Fibroblast of skin of right biceps (primary cell): ENCODE data around the gene RSPH1.

ENCODE experiments used
- DNase-seq: peaks from one replicate; pipeline ENCODE4 v3.0.0-alpha.2; 2013

The RSPH1 gene

GRCh38 chr21:42443181-42443785 is 52.7 kb downstream of the RSPH1 start:
- no peak for DNase-seq

GRCh38 chr21:42441963-42442362 is 54.1 kb downstream of the RSPH1 start:
- no peak for DNase-seq

- no peak for DNase-seq
These were observed 55.7 kb downstream of the RSPH1 start for GRCh38 chr21:42440187-42440792.

- no peak for DNase-seq
These were observed 56.5 kb downstream of the RSPH1 start for GRCh38 chr21:42439284-42440186.

GRCh38 chr21:42438316-42439205 is 57.5 kb downstream of the RSPH1 start:
- DNase-seq = no peak

- DNase-seq = no peak
These were observed 58.2 kb downstream of the RSPH1 start for GRCh38 chr21:42437786-42438185.

GRCh38 chr21:42436914-42437313 is 59.1 kb downstream of the RSPH1 start:
- DNase-seq = no peak

- DNase-seq = no peak
These were observed 60.2 kb downstream of the RSPH1 start for GRCh38 chr21:42435833-42436232.

GRCh38 chr21:42435401-42435800 is 60.6 kb downstream of the RSPH1 start:
- DNase-seq = no peak

GRCh38 chr21:42434884-42435283 is 61.1 kb downstream of the RSPH1 start:
- no peak for DNase-seq

- no peak for DNase-seq
These were observed 62.0 kb downstream of the RSPH1 start for GRCh38 chr21:42433946-42434551.

- no peak for DNase-seq
These were observed 63.3 kb downstream of the RSPH1 start for GRCh38 chr21:42432695-42433094.

- DNase-seq = no peak
These were observed 64.8 kb downstream of the RSPH1 start for GRCh38 chr21:42431196-42431595.

- DNase-seq = no peak
These were observed 65.5 kb downstream of the RSPH1 start for GRCh38 chr21:42430521-42430920.

GRCh38 chr21:42429856-42430255 is 66.2 kb downstream of the RSPH1 start:
- no peak for DNase-seq

GRCh38 chr21:42429021-42429420 is 67.0 kb downstream of the RSPH1 start:
- no peak for DNase-seq

- DNase-seq = no peak
These were observed 68.1 kb downstream of the RSPH1 start for GRCh38 chr21:42427809-42428419.

- DNase-seq = no peak
These were observed 69.0 kb downstream of the RSPH1 start for GRCh38 chr21:42426876-42427480.

- no peak for DNase-seq
These were observed 69.6 kb downstream of the RSPH1 start for GRCh38 chr21:42426424-42426823.

GRCh38 chr21:42425591-42425990 is 70.4 kb downstream of the RSPH1 start:
- no peak for DNase-seq

- no peak for DNase-seq
These were observed 71.0 kb downstream of the RSPH1 start for GRCh38 chr21:42424914-42425541.
